GM12874 (cell line): ENCODE data around the gene ROR2.

Experiments used
- TF ChIP-seq, protein P1 (sequence below): IDR thresholded peaks from 2 replicates; pipeline ENCODE4 v1.5.1; 2011; ENCODE audit warnings: low read depth, mild to moderate bottlenecking, control low read depth, low read length, moderate library complexity; ENCODE audit not compliant: insufficient read depth

The ROR2 gene

GRCh38 chr9:91978740-91979414 is 28.8 kb upstream of the ROR2 start:
- TF ChIP-seq, protein P1, sequence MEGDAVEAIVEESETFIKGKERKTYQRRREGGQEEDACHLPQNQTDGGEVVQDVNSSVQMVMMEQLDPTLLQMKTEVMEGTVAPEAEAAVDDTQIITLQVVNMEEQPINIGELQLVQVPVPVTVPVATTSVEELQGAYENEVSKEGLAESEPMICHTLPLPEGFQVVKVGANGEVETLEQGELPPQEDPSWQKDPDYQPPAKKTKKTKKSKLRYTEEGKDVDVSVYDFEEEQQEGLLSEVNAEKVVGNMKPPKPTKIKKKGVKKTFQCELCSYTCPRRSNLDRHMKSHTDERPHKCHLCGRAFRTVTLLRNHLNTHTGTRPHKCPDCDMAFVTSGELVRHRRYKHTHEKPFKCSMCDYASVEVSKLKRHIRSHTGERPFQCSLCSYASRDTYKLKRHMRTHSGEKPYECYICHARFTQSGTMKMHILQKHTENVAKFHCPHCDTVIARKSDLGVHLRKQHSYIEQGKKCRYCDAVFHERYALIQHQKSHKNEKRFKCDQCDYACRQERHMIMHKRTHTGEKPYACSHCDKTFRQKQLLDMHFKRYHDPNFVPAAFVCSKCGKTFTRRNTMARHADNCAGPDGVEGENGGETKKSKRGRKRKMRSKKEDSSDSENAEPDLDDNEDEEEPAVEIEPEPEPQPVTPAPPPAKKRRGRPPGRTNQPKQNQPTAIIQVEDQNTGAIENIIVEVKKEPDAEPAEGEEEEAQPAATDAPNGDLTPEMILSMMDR: peak; percentile 32; the same call in 1 of the 2 replicates

DNA sequence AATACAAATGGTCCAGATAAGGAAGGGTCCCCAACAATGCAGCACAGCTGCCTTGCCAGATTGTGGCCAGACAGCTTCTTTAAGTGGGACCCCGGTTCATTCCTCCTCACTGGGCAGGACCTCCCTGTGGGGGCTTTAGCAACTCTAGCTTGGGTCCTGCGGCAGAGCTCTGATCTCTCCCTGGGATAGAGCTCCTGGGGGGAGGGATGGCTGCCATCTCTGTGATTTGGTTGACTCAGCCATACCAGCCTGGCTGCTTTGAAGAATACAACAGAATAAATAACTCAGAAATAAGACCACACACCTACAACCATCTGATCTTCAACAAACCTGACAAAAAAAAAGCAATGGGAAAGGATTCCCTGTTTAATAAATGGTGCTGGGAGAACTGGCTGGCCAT is 22.7 kb upstream of the ROR2 start:
- TF ChIP-seq, protein P1: no peak

GRCh38 chr9:91972076-91972626 is 22.1 kb upstream of the ROR2 start:
- TF ChIP-seq, protein P1: no peak

DNA sequence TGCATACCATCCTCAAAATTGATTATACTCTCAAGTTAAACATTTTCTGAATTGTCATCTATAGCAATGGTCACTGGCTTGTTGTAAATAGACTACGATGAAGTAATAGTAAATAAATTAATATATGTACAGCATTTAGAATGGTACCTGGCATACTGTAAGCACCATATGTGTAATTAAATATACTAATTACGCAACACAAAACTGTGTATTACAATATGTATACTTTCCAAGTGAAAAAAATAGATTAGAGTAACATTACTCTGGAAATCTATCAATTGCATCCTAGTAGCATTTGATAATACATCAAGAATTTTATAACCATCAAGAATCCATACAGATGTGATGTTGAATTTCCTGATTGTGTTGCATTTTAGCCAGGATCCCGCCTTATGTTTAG is 17.2 kb upstream of the ROR2 start:
- TF ChIP-seq, protein P1: no peak

- TF ChIP-seq, protein P1: no peak
Observed at GRCh38 chr9:91966503-91966902, 16.5 kb upstream of the ROR2 start.

GRCh38 chr9:91963711-91964240 is 13.7 kb upstream of the ROR2 start:
- TF ChIP-seq, protein P1: no peak

GRCh38 chr9:91960367-91960766 is 10.3 kb upstream of the ROR2 start:
- TF ChIP-seq, protein P1: no peak
